HG03066 (cell line): ENCODE measurements around the gene C1QTNF6.
"Not testable (repeated sequence)": the region's sequence is repeated elsewhere in the genome, so short reads cannot be mapped to it uniquely, and the experiment has no call there.

ENCODE experiments used
- ATAC-seq: cut with Tn5 transposase; IDR thresholded peaks from one replicate; pipeline ENCODE4 v1.9.1; 2021; ENCODE audit warnings: low read depth; ENCODE audit not compliant: unreplicated experiment

Gene C1QTNF6

DNA sequence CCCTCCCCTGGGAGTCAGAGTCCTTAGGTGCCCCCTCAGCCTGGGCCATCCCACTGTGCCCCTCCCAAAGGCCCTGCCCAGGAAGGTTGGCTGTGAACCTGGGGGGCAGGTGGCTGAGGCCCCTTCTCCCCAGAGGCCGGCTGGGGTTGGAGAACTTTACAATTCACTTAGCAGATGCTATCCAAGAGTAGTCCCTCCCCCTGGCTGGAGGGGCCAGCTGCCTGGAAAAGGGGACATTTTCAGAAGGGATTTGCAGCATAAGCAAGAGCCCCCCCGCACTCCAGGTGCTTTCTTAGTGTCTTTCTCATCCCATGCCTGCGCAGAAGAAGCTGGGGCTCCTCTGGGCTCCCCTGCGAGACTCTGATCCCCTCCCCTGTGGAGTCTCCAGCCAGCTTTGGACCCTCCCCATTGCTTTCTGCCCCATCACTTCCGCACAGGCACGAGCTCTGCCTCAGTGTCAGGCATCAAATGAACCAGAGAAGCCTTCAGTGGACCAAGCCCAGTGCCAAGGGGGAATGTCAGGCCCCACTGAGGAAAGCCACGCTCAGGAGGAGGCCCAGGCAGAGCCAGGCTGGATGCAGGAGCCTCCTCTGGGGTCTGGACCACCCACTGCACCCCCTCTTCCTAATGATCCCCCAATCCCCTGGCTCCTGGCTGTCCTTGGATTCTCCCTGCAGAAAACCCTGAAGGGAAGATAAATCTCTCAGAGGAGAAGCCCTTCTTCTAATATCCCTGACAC is 20.5 kb upstream of the C1QTNF6 start:
- no peak for ATAC-seq

DNA sequence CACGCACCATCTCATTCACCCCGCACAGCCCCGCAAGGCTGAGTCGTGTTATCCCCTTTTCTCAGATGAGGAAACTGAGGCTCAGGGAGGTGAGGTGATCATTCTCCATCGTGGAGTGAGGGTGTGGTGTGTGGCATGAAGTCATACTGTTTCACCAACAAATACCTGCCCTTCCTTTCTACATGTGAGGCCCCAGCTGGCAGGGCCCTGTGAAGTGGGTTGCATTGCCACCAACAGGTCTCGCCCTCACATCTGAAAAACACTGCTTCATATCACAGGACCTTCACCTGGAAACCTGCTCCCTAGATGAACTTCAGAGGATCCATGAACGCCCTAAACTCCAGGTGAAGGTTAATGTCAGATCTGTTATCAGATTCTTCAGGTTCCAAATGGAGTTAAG is 19.9 kb upstream of the C1QTNF6 start:
- no peak for ATAC-seq

DNA sequence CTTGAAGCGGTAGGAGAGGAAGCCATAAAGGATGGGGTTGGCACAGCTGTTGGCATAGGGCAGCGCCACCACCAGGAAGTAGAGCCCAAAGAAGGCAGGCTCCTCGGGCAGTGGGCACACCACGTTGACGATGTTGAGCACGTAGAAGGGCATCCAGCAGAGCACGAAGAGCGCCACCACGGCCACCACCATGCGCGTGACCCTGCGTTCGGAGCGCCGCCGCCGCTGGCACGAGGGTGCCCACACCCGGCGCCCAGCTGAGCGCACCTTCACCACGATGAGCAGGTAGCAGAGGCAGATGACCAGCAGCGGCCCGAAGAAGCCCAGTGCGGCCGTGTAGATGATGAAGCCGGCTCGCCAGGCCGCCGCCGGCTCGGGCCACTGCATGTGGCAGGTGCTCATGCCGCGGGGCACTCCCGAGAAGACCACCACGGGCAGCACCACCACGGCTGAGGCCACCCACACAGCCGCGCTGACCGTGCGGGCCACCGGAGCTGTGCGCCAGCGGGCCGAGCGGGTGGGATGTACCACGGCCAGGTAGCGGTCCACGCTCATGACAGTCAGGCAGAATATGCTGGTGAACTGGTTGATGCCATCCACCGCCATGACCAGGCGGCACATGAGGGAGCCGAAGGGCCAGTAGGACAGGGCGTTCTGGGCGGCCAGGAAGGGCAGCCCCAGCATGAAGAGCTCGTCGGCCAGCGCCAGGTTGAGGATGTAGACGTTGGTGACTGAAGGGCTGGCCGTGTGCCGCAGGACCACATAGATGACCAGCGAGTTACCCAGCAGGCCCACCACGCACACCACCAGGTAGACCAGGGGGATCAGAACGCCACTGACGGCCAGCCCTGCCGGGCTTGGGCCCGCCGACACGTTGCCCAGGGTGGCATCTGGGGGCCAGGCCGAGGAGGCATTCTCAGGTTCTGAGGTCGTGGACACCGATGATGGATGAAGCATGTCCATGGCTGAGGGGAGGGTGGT is 19.1 kb upstream of the C1QTNF6 start:
- ATAC-seq, result no peak

DNA sequence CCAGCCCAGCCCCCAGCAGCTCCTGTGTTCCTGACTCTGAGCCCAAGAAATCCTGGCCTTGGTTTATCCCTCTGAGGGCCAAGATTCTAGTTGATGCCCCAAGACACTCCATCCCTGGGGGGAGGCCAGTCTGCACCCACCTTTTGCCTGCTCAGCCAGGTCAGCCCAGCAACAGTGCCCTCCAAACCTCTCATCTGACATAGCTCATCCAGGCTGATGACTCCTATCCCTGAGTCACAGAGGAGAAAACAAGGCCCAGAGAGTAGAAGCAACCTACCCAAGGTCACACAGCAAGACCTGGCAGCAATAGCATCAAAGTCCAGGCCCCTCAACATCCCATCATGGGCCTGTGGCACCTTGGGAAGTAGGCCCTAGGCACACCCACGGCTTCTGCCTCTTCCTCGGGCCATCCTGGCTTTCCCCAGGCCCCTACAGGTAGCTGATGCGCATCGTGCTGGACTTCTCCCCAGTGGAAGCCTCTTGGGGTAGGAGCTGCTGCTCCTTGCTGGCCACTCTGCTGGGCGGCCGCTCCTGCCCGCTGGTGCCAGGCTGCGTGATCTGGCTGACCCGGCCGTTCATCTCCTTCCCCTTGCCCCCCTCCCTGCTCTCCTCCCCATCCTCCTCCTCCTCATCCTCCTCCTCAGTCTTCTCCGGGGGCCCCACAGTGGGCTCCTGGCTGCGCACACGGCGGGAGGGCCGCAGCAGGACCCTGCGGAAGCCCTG is 18.2 kb upstream of the C1QTNF6 start:
- no peak for ATAC-seq

DNA sequence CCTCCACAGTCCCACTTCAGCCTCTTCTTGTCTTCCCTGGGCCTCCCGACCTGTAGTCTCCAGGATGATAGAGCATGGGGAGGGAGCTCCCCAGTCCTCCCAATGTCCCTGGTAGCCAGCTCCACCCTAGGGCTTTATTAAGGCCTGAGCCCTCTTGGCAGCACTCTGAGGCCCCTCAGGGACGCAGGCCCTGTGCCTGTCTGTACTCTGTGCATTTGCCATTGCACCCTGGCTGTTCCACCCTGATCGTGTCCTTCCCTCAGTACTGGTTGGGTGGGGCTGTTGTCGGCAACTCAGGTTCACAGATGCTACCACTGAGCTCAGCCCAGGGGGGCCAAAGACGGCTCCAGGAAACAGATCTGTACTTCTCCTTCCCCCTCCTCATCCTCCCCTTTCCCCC is 17.0 kb upstream of the C1QTNF6 start:
- no peak for ATAC-seq

DNA sequence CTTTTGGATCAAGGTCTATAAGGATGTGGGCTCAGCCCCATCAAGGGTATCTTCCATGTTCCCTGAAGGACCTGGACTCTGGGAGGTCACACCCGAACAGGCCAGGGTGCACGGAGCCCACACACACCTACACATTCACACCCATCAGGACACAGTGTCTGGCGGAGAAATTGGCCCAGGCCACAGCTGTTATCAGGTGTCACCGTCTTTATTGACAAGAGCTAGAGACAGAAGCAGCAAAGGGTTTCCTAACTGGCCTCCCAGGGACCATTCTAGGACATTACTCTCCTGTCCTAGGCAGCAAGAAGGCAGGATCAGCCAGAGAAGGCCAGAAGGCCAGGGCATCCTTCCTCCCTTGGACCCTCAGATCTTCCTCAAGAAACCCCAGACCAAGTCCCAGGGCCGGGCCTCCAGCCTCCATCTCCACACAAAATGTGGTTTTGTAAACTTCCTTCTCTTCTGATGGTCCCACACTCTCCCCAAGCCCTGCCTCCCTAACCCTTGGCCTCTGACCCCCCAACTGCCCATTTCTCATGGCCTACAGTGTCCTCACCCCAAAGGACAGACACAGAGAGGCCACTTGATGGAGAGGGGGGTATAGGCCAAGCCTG is 16.1 kb upstream of the C1QTNF6 start:
- ATAC-seq, result no peak

DNA sequence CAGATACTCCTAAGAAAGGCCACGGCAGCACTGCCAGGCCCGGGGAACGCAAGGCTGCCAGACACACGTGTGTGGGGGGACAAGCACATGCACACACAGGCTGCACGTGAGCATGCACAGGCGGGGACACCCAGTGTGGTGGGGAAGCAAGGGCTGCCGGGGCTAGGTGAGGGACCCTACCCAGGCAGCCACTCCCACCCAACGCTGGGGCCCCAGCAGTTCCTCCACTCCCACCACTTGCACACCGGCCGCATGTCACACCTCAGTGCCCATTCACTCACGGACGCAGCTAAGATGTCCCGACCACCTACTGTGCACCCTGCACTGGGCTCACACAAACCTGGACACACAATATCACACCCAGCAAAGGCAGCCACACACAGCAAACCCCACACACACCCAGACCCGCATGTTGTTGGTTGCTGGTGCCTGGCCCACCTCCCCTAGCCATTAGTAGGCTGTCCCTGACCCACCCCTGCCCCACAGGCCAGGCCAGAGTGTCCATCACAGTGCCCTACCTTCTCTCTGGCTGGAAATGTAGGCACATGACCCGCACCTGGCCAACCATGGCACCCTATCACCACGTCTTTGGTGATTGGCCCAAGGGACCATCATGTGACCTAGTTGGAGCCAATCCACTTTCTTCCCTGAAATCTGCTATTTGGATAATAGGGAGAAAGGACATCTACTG is 15.5 kb upstream of the C1QTNF6 start:
- ATAC-seq, result no peak

DNA sequence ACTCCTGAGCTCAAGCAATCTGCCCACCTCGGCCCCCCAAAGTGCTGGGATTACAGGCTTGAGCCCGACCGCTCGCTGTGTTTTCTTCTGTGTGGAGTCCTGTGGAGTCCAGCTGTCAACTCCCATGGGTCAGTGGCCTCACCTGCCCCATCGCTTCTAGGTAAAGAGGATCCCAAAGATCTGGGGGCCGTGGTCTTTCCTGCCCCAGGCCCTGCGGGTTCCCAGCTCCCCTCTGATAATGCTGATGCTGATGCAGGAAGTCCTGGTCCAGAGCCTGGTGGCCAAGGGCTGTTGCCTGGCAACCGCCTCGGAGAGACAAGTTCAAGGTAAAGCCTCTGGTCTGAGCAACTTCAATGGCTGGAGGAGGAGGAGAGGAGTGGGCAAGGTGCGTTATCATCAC is 14.7 kb upstream of the C1QTNF6 start:
- no peak for ATAC-seq

DNA sequence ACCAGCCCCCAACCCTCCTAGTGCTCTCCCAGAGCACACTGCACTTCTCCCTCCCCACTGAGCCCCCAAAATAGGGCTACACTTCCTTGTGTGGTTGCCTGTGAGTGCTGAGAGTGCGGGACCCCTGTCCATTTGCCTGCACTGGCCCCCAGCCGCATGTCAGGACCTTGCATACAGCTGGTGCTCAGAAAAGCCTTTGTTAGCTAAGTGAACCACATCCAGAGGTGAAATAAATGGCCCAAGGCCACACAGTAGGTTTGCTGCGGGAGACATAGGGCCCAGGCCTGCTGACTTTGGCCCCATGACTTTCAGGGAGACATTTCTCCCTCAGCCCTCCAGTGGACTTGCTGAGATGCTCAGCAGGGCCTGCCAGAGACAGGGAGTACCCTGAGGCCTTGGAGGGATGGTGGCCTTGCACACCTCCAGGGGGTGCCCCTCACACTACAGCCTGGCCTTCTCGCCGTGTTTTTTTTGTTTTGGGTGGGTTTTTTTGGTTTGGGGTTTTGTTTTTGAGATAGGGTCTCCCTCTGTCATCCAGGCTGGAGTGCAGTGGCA is 14.0 kb upstream of the C1QTNF6 start:
- ATAC-seq, result no peak

DNA sequence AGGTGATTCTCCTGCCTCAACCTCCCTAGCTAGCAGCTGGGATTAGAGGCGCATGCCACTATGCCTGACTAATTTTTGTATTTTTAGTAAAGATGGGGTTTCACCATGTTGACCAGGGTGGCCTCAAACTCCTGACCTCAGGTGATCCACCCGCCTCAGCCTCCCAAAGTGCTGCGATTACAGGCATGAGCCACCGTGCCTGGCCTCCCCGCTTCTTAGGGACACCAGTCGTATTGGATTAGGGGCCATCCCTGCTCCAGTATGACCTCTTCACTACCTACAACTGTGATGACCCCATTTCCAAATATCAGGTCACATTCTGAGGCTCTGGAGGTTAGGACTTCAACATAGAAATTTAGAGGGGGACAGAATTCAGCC is 13.4 kb upstream of the C1QTNF6 start:
- ATAC-seq, result not testable (repeated sequence)

DNA sequence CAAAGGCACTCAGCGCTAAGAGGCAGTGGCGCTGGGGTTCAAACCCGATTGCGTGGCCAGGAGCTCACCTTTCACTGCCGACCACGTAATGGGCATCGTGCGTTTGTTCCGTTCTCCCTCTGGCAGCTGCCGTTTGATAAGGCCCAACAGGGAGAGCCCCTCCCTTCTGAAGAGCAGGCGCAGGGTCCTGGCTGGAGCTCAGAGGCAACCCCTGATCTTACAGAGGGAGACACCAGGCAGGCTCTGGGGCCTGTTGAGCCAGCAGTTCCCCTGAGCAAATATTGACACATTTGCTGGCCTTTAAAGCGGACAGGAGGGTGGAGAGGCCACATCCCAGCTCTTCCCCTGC is 11.7 kb upstream of the C1QTNF6 start:
- ATAC-seq, result no peak

DNA sequence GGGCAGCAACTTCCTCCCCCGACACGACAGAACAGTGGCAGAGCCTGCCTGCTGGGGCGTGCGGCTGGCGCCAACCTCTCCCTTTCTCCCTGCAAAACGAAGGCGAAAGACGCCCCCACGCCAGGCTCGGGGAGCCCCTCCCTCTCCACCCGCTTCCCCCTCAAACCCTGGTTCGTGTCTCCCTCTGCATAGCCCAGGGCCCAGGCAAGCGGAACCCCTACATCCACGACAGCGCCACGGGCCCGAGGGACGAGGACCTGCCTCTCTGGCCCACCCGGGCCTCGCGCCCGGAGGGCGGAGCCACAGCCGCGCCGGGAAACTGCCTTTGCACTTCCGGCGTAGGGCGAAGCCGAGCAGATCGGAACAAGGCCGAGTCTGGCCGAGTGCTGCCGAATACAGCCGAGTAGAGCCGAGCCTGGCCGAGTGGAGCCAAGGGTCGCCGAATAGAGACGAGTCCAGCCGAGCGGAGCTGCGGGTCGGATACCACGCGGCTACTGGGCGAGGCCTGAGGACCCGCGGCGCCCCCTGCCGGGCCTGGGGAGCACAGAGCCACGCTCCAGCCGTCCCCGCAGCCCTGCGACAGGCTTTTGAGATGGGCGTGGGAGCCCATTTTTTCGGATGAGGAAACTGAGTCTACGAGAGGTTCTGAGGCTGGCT is 11.2 kb upstream of the C1QTNF6 start:
- peak; percentile 85 for ATAC-seq

DNA sequence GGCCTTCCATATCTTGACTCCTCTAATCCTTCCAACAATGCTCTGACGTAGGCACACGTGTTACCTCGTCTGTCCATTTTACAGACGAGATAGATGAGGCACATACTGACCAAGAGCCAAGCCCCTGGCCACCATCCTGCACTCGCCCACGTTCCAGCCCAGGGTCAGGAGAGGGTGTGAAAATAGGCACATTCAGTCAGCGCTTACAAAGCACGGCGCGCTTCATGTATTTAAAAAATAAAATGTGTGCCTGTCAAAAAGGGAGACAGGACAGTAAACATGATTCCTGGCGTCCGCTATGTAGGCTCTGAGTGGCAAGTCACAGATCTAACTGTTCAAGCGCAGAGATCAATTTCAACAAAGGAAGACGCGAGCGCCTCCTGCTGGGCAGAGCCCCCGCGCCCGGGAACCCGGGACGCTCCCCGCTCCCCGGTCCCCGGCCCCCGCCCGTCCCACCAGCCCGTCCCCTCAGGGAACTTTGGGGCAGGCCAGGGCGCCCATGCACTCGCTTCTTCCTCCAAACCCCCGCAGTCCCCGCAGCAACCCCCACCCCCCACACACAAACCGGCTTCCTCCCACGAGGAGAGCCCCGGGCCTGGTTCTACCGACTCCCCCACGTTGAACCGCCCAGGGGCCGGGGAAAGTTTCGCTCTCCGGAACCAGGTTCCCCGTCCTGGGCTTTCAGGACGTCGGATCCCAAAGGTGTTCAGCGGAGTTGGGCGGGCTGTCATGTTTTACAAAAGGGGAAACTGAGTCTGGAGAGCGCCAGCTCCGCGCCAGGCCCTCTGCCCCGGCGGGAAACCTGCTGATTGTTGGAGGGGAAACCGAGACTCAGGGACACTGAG is 10.4 kb upstream of the C1QTNF6 start:
- ATAC-seq, result no peak

DNA sequence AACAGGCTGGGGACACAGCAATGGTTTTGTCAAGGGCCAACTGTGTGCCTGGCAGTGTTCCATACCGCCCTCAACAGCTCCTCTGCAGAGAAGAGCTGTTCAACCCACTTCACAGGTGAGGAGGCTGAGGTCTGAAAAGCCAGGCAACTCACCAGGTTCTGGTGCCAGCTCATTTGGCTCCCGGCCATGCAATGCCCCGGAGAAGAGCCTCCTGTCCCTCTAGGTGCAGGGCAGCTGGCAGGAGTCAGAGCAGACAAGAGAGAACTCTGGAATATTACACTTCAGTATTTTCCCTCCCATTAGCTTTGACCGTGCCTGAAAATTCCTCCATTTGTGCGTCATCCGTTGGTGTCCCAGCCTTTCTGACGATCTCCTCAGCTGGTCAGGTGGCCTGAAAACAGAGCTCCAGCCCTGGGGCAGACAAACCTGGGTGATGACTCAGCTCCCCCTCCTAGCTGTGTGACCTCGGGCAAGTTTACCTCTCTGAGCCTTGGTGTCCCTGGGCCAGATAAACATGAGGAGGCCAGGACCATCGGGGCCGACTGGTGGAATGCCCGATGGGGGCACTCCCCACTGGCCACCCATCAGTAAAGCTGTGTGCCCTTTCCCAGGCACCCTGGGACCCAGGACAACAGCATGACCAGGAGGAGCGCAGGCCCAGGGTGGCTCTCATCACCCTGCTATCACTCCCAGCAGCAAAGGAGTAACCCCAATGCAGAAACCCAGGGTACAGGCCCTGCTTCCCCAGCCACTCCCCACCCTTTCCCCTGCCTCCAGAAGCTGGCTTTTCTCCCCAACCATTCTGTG is 9.6 kb upstream of the C1QTNF6 start:
- ATAC-seq, result no peak

DNA sequence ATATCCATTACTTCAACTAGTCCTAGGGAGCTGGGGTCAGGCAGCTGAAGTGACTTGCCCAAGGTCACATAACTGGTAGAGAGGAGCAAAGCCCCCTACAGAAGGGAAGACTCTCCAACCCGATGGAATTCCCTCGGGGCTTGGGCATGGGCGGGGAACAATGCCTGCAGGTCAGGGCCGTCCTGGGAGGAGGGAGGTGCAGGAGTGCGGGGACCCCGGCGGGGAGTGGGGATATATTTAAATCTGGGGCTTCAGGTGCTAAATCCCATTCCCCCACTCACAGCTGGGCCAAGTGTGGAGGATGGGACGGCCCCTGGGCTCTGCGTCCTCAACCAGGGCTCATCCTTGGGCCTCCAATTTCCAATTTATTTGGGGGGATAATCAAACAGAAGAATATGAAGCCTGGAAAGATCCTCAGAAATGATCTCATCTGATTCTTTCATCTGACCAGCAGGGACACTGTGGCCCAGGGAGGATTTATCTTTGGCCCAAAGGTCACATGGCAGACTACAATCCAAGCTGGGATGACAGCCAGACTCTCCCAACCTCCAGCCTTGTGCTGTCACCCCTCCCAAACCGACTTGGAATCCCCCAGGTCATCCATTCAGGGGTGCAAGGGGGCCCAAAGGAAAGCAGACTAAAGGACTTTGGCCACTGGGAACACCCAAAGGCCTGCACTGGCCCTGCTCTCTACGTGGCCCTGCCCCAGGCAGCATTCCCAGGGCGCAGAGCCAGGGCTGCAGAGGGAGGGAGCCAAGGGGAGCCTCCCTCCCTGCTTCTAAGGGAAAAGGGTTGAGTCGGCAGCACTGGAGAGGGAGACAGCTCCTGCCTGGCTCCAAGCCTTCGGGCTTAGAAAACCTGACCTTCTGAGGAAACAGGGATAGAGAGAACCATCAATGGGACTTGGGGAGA is 8.7 kb upstream of the C1QTNF6 start:
- no peak for ATAC-seq

DNA sequence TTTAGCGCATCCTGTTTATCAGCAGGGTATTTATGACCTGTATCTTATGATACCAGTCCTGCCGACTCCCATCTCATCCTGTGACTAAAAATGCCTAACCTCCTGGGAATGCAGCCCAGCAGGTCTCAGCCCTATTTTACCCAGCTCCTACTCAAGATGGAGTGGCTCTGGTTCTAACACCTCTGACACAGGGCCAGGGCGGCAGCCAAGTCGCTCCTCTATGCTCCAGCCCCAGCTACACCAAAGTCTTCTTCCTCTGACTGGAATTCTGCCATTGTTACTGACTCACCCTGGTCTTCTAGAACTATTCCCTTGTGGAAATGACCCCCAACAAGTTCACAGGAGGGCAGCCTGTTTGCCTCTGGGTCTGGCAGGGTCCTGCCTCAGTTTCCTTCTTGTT is 7.9 kb upstream of the C1QTNF6 start:
- no peak for ATAC-seq

DNA sequence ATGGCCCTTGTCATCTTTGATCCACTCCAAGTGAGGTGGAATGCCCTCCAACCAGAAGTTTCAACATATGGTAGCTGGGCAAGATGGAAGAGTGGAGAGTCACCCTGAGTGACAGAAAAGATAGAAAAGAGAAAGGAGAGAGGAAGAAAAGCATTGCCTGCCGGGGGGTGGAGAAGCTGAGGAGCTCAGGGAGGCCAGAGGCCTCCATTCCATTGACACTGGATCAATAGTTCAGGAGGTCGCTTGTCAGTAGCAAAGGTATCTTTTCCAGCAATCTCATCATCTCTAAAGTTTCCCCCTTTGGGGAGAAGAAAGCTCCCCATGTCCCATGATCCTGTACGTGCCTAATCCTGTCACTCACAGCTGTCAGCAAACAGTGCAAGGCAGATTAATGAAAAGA is 6.7 kb upstream of the C1QTNF6 start:
- no peak for ATAC-seq
